GM23248 (cell line): ENCODE measurements around the gene RAMACL.

Source experiments
- EZH2 ChIP-seq: fragments of 200-600 bp; sonication (generic); IDR thresholded peaks from 2 replicates; pipeline ENCODE4 v1.6.1; 2018; ENCODE audit warnings: antibody characterized with exemption, mild to moderate bottlenecking; ENCODE audit not compliant: insufficient read depth, poor library complexity, severe bottlenecking
- EZH2phosphoT487 ChIP-seq: fragments of 200-600 bp; sonication (generic); IDR thresholded peaks from 2 replicates; pipeline ENCODE4 v1.6.1; 2018; ENCODE audit warnings: antibody characterized with exemption, moderate library complexity, mild to moderate bottlenecking, low read depth; ENCODE audit not compliant: insufficient read depth

GRCh38 chr6:166552600-166552999, 33.9 kb downstream of the RAMACL start:
- TF ChIP-seq EZH2phosphoT487 (no peak), EZH2 (no peak)
